Stomach (tissue), 9 donors: ENCODE results near the gene MGAT4A. TPM values are rescaled to one million over a fixed set of nuclear protein-coding genes. Genes with fewer than 3 reads are reported as not detected.
A peak's percentile ranks its signal among the peaks of the same experiment; 100 is the strongest.

Source experiments
- DNase-seq, 2 donors: peaks; one replicate each; pipeline versions ENCODE4 v3.0.0 to v3.0.0-alpha.2; 2013 to 2019
- H3K27ac ChIP-seq, 5 donors: fragments of 200-600 bp in 4 of 5; sonication (generic) in 4 of 5; one replicate each; pipeline ENCODE4 v1.5.1; 2013 to 2019; ENCODE audit warnings: mild to moderate bottlenecking in 1 of 5, moderate library complexity in 1 of 5
- H3K27me3 ChIP-seq, 3 donors: fragments of 200-600 bp; sonication (generic); one replicate each; pipeline ENCODE4 v1.5.1; 2017 to 2019; ENCODE audit warnings: mixed run types in 1 of 3
- H3K36me3 ChIP-seq, 4 donors: fragments of 200-600 bp; sonication (generic); 1 replicate in 3 of 4; 2 replicates in 1 of 4; pipeline ENCODE4 v1.5.1; 2016 to 2019
- H3K4me1 ChIP-seq, 4 donors: fragments of 200-600 bp; sonication (generic); one replicate each; pipeline ENCODE4 v1.5.1; 2016 to 2019
- H3K4me3 ChIP-seq, 4 donors: fragments of 200-600 bp; sonication (generic) in 3 of 4; one replicate each; pipeline ENCODE4 v1.5.1; 2016 to 2019; ENCODE audit warnings: mild to moderate bottlenecking in 1 of 4
- H3K9me3 ChIP-seq, 4 donors: fragments of 200-600 bp; sonication (generic); one replicate each; pipeline ENCODE4 v1.5.1; 2016 to 2019
- EP300 ChIP-seq: sonication (generic); formaldehyde crosslinking; IDR thresholded peaks from one replicate; pipeline ENCODE4 v1.6.1; 2017; ENCODE audit warnings: antibody characterized with exemption
- POLR2A ChIP-seq, 4 donors: fragments of 450-650 bp; IDR thresholded peaks; one replicate each; pipeline ENCODE4 v1.6.1; 2016; ENCODE audit warnings: antibody characterized with exemption in 4 of 4, control low read depth in 2 of 4, mild to moderate bottlenecking in 1 of 4, moderate library complexity in 1 of 4
- POLR2AphosphoS5 ChIP-seq, 3 donors: sonication (generic); formaldehyde crosslinking; IDR thresholded peaks; one replicate each; pipeline ENCODE4 v1.6.1; 2016; ENCODE audit warnings: antibody characterized with exemption in 3 of 3
- WGBS, 5 donors: extraction: QIAGEN DNeasy Blood & Tissue Kit in 3 of 5; methylation state at CpG; one replicate each; pipeline versions ENCODE4 v1.1.5 to v1.1.7; 2013 to 2018; 5-methylcytosine and 5-hydroxymethylcytosine counted together
- intact Hi-C: fragments of 100-400 bp; cut with DNase I; formaldehyde crosslinking; loops from one replicate; pipeline ENCODE4 v1.15.1; 2023; ENCODE audit warnings: low total_unique reads
- polyA plus RNA-seq, 3 donors: library from polyadenylated mRNA; stranded (reverse); fragments of 200-250 nt; gene quantifications; one replicate each; pipeline ENCODE4 v1.2.3, GENCODE V29; 2013
- total RNA-seq, 5 donors: library from RNA; depleted of rRNA; stranded (reverse); fragments of >200 nt; gene quantifications; one replicate each; pipeline versions ENCODE4 v1.1.0 to v1.2.3, GENCODE V29; 2014 to 2016
- TF ChIP-seq, protein P1 (sequence below), 7 experiments: fragments of 450-650 bp in 4 of 7; fragments of 200-600 bp in 3 of 7; sonication (generic) in 3 of 7; IDR thresholded peaks; one replicate each; pipeline ENCODE4 v1.5.1; 2016 to 2019; ENCODE audit warnings: antibody characterized with exemption in 7 of 7, control low read depth in 2 of 7, mild to moderate bottlenecking in 1 of 7
- donor health status: healthy with polysubstance abuse.
- donor health status: Bipolar disorder and iron deficiency.
- donor health status: healthy.

Gene MGAT4A
- total and polyA plus RNA-seq, 8 donors = 4.8 to 81.1 (median 11.8) TPM

DNA sequence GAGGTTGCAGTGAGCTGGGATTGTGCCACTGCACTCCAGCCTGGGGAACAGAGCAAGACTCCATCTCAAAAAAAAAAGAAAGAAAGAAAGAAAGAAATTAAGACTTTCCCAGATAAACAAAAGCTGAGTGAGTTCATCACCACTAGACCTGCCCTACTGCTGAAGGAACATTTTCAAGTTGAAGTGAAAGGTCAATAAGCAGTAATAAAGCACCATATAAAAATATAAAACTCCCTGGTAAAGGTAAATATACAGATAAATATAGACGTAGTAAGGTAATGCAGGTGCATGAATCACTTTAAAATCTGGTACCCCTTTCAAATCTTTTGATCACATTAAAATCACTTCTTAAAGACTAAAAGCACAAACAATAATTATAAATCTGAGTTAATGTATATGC is 79.9 kb downstream of the MGAT4A start:
- no peaks in the 10 kb centered on the region for H3K27me3 ChIP-seq
- no peak for DNase-seq
- 35 to 67% (median 51%) methylated on average over 1 of the region's 1 CpG for WGBS, 5 donors
- H3K36me3 ChIP-seq = peaks cover 8 to 33% (median 24%) of the 10 kb centered on the region in 4 donors
- intact Hi-C loops = no loop called here
- peaks cover 0 to 9% (median 2%) of the 10 kb centered on the region in 4 donors for H3K4me1 ChIP-seq
- H3K27ac ChIP-seq = no peak overlapping the region
- no peaks in the 10 kb centered on the region for H3K9me3 ChIP-seq
- no peak overlapping the region for H3K4me3 ChIP-seq
- TF ChIP-seq, protein P1, sequence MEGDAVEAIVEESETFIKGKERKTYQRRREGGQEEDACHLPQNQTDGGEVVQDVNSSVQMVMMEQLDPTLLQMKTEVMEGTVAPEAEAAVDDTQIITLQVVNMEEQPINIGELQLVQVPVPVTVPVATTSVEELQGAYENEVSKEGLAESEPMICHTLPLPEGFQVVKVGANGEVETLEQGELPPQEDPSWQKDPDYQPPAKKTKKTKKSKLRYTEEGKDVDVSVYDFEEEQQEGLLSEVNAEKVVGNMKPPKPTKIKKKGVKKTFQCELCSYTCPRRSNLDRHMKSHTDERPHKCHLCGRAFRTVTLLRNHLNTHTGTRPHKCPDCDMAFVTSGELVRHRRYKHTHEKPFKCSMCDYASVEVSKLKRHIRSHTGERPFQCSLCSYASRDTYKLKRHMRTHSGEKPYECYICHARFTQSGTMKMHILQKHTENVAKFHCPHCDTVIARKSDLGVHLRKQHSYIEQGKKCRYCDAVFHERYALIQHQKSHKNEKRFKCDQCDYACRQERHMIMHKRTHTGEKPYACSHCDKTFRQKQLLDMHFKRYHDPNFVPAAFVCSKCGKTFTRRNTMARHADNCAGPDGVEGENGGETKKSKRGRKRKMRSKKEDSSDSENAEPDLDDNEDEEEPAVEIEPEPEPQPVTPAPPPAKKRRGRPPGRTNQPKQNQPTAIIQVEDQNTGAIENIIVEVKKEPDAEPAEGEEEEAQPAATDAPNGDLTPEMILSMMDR (IDR thresholded peaks at IDR 0.05) = no peak
- no peak for TF ChIP-seq POLR2AphosphoS5 (IDR thresholded peaks at IDR 0.05)
- no peak for TF ChIP-seq EP300
- no peak for TF ChIP-seq POLR2A (IDR thresholded peaks at IDR 0.05)

DNA sequence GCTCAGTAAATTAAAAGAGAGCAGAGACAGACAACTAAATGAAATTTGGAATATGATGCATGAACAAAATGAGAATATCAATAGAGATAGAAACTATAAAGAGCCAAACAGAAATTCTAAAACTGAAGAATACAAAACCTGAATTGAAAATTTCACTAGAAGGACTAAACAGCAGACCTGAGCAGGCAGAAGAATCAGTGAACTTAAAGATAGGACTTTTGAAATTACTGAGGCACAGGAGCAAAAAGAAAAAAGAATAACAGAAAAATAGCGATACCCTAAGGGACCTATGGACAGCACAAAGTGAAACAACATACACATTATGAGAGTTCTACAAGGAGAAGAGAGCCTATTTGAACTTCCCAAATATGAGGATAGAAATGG is 80.9 kb downstream of the MGAT4A start:
- 85 to 96% (median 94%) methylated on average over 1 of the region's 1 CpG for WGBS, 5 donors
- no peak overlapping the region for H3K27ac ChIP-seq

DNA sequence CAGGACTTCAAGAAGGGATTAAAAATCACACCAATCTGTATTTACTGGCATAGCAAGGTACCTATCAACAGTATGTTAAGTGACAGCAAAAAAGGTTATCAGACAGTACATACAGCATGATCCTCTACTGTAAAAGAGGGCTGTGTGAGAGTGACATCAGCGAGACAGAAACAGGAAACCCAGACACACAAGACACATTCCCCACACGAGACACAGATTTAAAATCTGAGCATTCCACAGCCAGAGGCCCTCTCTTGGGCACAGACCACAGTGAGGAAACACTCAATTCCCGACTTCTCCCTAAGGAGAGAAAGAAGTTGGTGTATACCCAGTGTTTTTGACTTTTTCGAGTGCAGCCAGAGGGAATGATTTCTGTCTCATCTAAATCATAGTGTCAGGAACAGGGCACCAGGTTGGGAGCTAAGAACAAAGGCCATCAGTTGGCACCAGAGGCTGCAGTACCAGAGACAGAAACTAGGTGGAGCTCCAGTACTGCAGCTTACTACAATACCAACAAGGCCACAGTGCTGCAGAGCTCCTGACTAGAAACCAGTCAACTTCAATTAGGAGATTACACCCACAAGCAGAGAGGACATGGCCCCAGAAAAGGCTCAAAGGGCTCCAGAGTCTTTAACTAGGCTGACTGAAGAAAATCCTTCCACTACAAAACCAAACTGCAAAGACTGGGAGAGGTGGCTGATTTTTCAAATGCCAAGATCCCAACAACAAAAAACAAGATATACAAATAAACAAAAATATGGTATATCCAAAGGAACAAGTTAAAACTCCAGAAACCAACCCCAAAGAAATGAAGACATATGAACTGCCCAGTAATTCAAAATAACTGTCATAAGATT is 81.6 kb downstream of the MGAT4A start:
- no peak overlapping the region for H3K27ac ChIP-seq
- H3K4me3 ChIP-seq = no peak overlapping the region
- H3K9me3 ChIP-seq = no peaks in the 10 kb centered on the region
- intact Hi-C loops = loop anchor here (5.0 kb wide), 1 partner anchor 188 kb away; no protein-coding TSS in a partner anchor
- WGBS, 5 donors = 19 to 25% (median 23%) methylated on average over 4 of the region's 4 CpGs
- peaks cover 0 to 9% (median 2%) of the 10 kb centered on the region in 4 donors for H3K4me1 ChIP-seq
- H3K36me3 ChIP-seq = peaks cover 8 to 34% (median 24%) of the 10 kb centered on the region in 4 donors
- peak; percentile 89 to 93 for DNase-seq
- no peaks in the 10 kb centered on the region for H3K27me3 ChIP-seq
- TF ChIP-seq EP300 (no peak), POLR2AphosphoS5 (IDR thresholded peaks at IDR 0.05) (peak in 1 of 3 donors; percentile 77), POLR2A (IDR thresholded peaks at IDR 0.05) (no peak)
- TF ChIP-seq, protein P1 (IDR thresholded peaks at IDR 0.05) = peak in 6 of 7 experiments; percentile 81 to 99 (median 98)

More for the DNA sequence above, 80.9 kb downstream of the MGAT4A start:
- no peak for TF ChIP-seq POLR2A (IDR thresholded peaks at IDR 0.05)
- TF ChIP-seq EP300 = no peak
- no peak for TF ChIP-seq POLR2AphosphoS5 (IDR thresholded peaks at IDR 0.05)
- TF ChIP-seq, protein P1 (IDR thresholded peaks at IDR 0.05) = no peak
- H3K4me3 ChIP-seq = no peak overlapping the region
- no peaks in the 10 kb centered on the region for H3K9me3 ChIP-seq
- H3K36me3 ChIP-seq = peaks cover 8 to 30% (median 23%) of the 10 kb centered on the region in 4 donors
- H3K27me3 ChIP-seq = no peaks in the 10 kb centered on the region
- H3K4me1 ChIP-seq = peaks cover 0 to 9% (median 2%) of the 10 kb centered on the region in 4 donors
- DNase-seq = no peak
- intact Hi-C loops = loop anchor here (5.0 kb wide), 1 partner anchor 187 kb away; no protein-coding TSS in a partner anchor

DNA sequence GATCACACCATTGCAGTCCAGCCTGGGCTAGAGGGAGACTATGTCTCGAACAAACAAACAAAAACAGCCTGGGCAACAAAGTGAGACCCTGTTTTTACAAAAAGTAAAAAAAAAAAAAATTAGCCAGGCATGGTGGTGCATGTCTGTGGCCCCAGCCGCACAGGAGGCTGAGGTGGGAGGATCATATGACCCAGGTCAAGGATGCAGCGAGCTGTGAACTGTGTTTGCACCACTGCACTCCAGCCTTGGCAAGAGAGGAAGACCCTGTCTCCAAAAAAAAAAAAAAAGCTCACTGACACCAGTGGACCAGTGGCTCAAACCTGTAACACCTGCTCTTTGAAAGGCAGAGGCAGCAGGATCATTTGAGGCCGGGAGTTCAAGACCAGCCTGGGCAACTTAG is 82.5 kb downstream of the MGAT4A start:
- Histone ChIP-seq H3K27ac (no peak overlapping the region), H3K27me3 (no peaks in the 10 kb centered on the region), H3K36me3 (peaks cover 8 to 42% (median 30%) of the 10 kb centered on the region in 4 donors), H3K4me3 (no peak overlapping the region), H3K4me1 (peaks cover 0 to 9% (median 2%) of the 10 kb centered on the region in 4 donors), H3K9me3 (no peaks in the 10 kb centered on the region)
- intact Hi-C loops = loop anchor here (5.0 kb wide), 1 partner anchor 189 kb away; no protein-coding TSS in a partner anchor
- no peak for TF ChIP-seq POLR2A (IDR thresholded peaks at IDR 0.05)
- TF ChIP-seq, protein P1 (IDR thresholded peaks at IDR 0.05) = no peak
- no peak for TF ChIP-seq POLR2AphosphoS5 (IDR thresholded peaks at IDR 0.05)
- no peak for TF ChIP-seq EP300
- DNase-seq = no peak
- 81 to 93% (median 89%) methylated on average over 4 of the region's 4 CpGs for WGBS, 5 donors
